ENCODE data around the gene RIT2. TPM values are rescaled to one million over a fixed set of nuclear protein-coding genes. Genes with fewer than 3 reads are reported as not detected.

Gene RIT2
- total RNA-seq, 1 experiment from 2014 or later = 1.5 TPM

DNA sequence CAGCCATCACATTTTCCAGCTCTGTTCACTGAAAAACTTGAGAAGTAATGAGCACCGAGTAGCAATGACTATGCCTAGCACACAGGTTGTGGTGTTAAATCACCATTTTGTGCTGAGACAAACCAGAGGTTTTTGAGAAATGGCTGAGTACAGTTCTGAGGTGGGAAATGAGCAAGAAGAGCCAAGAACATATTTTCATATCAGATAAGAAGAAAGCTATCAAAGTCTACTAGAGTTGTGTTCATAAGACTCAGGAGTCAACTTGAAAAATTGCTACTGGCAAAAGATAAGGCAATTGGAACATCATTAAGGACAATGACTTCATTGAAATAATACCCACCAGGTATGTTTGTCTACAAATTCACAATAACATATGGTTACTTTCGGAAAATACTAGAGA is 108.1 kb downstream of the RIT2 start:
- H3K4me1 Mint-ChIP-seq = peaks cover 57% of the 10 kb centered on the region
- POLR2A ChIA-PET = no interaction called here
- no peak for ATAC-seq

DNA sequence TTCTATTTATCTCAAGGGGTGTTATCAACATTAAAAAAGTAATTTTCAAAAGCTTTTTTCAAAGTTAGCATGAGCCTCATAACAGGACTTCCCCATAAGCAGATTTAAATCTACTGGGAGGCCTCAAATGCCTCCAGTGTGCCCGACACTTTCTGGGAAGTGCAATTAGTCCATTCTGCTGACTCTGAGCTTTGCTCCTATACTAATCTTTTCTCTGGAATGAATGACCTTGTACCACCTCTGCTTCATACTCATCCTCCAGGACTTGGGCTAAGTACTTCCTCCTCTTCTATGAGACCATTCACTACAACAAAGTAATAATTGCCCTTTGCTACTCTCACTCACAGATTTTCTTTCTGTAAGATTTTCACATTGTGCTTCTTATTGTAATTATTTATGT is 111.1 kb downstream of the RIT2 start:
- Mint-ChIP-seq H3K9me3 (peaks cover 9% of the 10 kb centered on the region), H3K4me3 (no peak overlapping the region), H3K27me3 (ENCODE audit: low read depth) (no peaks in the 10 kb centered on the region), H3K36me3 (peaks cover 9% of the 10 kb centered on the region), H3K4me1 (peaks cover 52% of the 10 kb centered on the region), H3K27ac (no peak overlapping the region)
- TF ChIP-seq, protein P1, sequence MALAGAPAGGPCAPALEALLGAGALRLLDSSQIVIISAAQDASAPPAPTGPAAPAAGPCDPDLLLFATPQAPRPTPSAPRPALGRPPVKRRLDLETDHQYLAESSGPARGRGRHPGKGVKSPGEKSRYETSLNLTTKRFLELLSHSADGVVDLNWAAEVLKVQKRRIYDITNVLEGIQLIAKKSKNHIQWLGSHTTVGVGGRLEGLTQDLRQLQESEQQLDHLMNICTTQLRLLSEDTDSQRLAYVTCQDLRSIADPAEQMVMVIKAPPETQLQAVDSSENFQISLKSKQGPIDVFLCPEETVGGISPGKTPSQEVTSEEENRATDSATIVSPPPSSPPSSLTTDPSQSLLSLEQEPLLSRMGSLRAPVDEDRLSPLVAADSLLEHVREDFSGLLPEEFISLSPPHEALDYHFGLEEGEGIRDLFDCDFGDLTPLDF (CRISPR knock-in tag; IDR thresholded peaks at IDR 0.05) = no peak
- TF ChIP-seq FOXJ3 (CRISPR knock-in tag; IDR thresholded peaks at IDR 0.05; ENCODE audit: borderline replicate concordance) (no peak), EMX1 (CRISPR knock-in tag; IDR thresholded peaks at IDR 0.05) (no peak), ZNF121 (CRISPR knock-in tag; IDR thresholded peaks at IDR 0.05) (no peak)
- ChIA-PET POLR2A (no interaction called here), CTCF (interaction anchor here (0.6 to 1.6 kb wide), 3 partner anchors 10 to 267 kb away, joined by 3 to 5 read pairs (median 3); no protein-coding TSS in a partner anchor)
- DNase-seq (ENCODE audit: low spot score) = no peak
- ATAC-seq = no peak

More for the DNA sequence above, 108.1 kb downstream of the RIT2 start:
- no peak for DNase-seq (ENCODE audit: low spot score)
- no peak overlapping the region for H3K27ac Mint-ChIP-seq
- H3K4me3 Mint-ChIP-seq = no peak overlapping the region
- no peaks in the 10 kb centered on the region for H3K9me3 Mint-ChIP-seq
- H3K36me3 Mint-ChIP-seq = no peaks in the 10 kb centered on the region
- no peak for TF ChIP-seq GTF2I (CRISPR knock-in tag; conservative IDR thresholded peaks at IDR 0.05)
- no peak for TF ChIP-seq NFYB (CRISPR knock-in tag; conservative IDR thresholded peaks at IDR 0.05; ENCODE audit: low read depth)
- no peaks in the 10 kb centered on the region for H3K27me3 Mint-ChIP-seq (ENCODE audit: low read depth)
- CTCF ChIA-PET = no interaction called here

DNA sequence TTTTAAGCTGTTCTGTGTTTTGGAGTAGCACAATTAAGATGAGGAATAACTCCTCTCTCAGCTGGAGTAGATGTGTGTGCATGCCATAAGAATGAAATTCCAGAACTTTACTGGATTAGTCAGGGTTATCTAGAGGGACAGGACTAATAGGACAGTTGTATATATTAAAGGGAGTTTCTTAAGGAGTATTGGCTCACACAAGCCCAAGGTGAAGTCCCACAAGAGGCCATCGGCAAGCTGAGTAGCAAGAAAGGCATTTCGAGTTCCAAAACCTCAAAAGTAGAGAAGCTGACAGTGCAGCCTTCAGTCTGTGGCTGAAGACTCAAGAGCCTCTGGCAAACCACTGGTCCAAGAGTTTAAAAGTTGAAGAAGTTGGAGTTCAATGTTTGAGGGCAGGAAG is 113.7 kb downstream of the RIT2 start:
- ChIA-PET CTCF (no interaction called here), POLR2A (no interaction called here)
- H3K36me3 Mint-ChIP-seq = peaks cover 9% of the 10 kb centered on the region
- peaks cover 9% of the 10 kb centered on the region for H3K9me3 Mint-ChIP-seq
- H3K4me1 Mint-ChIP-seq = peaks cover 42% of the 10 kb centered on the region
- ATAC-seq = no peak
- H3K27me3 Mint-ChIP-seq (ENCODE audit: low read depth) = no peaks in the 10 kb centered on the region
- TF ChIP-seq MXD4 (CRISPR knock-in tag; IDR thresholded peaks at IDR 0.05; ENCODE audit: borderline replicate concordance) (no peak), SP1 (CRISPR knock-in tag; conservative IDR thresholded peaks at IDR 0.05) (no peak), JAZF1 (CRISPR knock-in tag; IDR thresholded peaks at IDR 0.05) (no peak), GTF2I (CRISPR knock-in tag; conservative IDR thresholded peaks at IDR 0.05) (no peak), FOXP1 (CRISPR knock-in tag; IDR thresholded peaks at IDR 0.05; ENCODE audit: borderline replicate concordance) (no peak), NR3C1 (CRISPR knock-in tag; conservative IDR thresholded peaks at IDR 0.05; ENCODE audit: low read depth) (no peak), ZNF416 (CRISPR knock-in tag; IDR thresholded peaks at IDR 0.05) (no peak), ZNF396 (CRISPR knock-in tag; IDR thresholded peaks at IDR 0.05; ENCODE audit: borderline replicate concordance) (no peak), GABPB1 (CRISPR knock-in tag; IDR thresholded peaks at IDR 0.05) (no peak), ZNF671 (CRISPR knock-in tag; IDR thresholded peaks at IDR 0.05) (no peak), FOXK1 (CRISPR knock-in tag; IDR thresholded peaks at IDR 0.05) (no peak), SMAD3 (CRISPR knock-in tag; IDR thresholded peaks at IDR 0.05; ENCODE audit: borderline replicate concordance) (no peak), TCF7 (CRISPR knock-in tag; IDR thresholded peaks at IDR 0.05; ENCODE audit: low read depth) (no peak)
- TF ChIP-seq, protein P1 (CRISPR knock-in tag; IDR thresholded peaks at IDR 0.05) = no peak
- TF ChIP-seq, protein P2, sequence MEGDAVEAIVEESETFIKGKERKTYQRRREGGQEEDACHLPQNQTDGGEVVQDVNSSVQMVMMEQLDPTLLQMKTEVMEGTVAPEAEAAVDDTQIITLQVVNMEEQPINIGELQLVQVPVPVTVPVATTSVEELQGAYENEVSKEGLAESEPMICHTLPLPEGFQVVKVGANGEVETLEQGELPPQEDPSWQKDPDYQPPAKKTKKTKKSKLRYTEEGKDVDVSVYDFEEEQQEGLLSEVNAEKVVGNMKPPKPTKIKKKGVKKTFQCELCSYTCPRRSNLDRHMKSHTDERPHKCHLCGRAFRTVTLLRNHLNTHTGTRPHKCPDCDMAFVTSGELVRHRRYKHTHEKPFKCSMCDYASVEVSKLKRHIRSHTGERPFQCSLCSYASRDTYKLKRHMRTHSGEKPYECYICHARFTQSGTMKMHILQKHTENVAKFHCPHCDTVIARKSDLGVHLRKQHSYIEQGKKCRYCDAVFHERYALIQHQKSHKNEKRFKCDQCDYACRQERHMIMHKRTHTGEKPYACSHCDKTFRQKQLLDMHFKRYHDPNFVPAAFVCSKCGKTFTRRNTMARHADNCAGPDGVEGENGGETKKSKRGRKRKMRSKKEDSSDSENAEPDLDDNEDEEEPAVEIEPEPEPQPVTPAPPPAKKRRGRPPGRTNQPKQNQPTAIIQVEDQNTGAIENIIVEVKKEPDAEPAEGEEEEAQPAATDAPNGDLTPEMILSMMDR (IDR thresholded peaks at IDR 0.05) = no peak
- TF ChIP-seq, protein P3, sequence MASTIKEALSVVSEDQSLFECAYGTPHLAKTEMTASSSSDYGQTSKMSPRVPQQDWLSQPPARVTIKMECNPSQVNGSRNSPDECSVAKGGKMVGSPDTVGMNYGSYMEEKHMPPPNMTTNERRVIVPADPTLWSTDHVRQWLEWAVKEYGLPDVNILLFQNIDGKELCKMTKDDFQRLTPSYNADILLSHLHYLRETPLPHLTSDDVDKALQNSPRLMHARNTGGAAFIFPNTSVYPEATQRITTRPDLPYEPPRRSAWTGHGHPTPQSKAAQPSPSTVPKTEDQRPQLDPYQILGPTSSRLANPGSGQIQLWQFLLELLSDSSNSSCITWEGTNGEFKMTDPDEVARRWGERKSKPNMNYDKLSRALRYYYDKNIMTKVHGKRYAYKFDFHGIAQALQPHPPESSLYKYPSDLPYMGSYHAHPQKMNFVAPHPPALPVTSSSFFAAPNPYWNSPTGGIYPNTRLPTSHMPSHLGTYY (CRISPR knock-in tag; IDR thresholded peaks at IDR 0.05) = no peak
- TF ChIP-seq, protein P4, sequence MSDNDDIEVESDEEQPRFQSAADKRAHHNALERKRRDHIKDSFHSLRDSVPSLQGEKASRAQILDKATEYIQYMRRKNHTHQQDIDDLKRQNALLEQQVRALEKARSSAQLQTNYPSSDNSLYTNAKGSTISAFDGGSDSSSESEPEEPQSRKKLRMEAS (CRISPR knock-in tag; IDR thresholded peaks at IDR 0.05) = no peak
- TF ChIP-seq, protein P5, sequence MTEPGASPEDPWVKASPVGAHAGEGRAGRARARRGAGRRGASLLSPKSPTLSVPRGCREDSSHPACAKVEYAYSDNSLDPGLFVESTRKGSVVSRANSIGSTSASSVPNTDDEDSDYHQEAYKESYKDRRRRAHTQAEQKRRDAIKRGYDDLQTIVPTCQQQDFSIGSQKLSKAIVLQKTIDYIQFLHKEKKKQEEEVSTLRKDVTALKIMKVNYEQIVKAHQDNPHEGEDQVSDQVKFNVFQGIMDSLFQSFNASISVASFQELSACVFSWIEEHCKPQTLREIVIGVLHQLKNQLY (CRISPR knock-in tag; IDR thresholded peaks at IDR 0.05) = no peak
- TF ChIP-seq, protein P6, sequence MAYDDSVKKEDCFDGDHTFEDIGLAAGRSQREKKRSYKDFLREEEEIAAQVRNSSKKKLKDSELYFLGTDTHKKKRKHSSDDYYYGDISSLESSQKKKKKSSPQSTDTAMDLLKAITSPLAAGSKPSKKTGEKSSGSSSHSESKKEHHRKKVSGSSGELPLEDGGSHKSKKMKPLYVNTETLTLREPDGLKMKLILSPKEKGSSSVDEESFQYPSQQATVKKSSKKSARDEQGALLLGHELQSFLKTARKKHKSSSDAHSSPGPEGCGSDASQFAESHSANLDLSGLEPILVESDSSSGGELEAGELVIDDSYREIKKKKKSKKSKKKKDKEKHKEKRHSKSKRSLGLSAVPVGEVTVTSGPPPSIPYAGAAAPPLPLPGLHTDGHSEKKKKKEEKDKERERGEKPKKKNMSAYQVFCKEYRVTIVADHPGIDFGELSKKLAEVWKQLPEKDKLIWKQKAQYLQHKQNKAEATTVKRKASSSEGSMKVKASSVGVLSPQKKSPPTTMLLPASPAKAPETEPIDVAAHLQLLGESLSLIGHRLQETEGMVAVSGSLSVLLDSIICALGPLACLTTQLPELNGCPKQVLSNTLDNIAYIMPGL (CRISPR knock-in tag; IDR thresholded peaks at IDR 0.05) = no peak
- TF ChIP-seq, protein P7, sequence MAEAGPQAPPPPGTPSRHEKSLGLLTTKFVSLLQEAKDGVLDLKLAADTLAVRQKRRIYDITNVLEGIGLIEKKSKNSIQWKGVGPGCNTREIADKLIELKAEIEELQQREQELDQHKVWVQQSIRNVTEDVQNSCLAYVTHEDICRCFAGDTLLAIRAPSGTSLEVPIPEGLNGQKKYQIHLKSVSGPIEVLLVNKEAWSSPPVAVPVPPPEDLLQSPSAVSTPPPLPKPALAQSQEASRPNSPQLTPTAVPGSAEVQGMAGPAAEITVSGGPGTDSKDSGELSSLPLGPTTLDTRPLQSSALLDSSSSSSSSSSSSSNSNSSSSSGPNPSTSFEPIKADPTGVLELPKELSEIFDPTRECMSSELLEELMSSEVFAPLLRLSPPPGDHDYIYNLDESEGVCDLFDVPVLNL (CRISPR knock-in tag; IDR thresholded peaks at IDR 0.05; ENCODE audit: borderline replicate concordance, low read depth) = no peak
- H3K4me3 Mint-ChIP-seq = no peak overlapping the region
- no peak for DNase-seq (ENCODE audit: low spot score)
- no peak overlapping the region for H3K27ac Mint-ChIP-seq

All from WTC11 (cell line).